Body of pancreas (tissue), 4 donors: ENCODE measurements around the gene VNN1. TPM values are rescaled to one million over a fixed set of nuclear protein-coding genes. Genes with fewer than 3 reads are reported as not detected.

Source experiments
- ATAC-seq: fragments of 150-250 bp; one replicate; pipeline ENCODE4 v1.9.1; 2016
- DNase-seq, 4 donors: peaks; one replicate each; pipeline ENCODE4 v3.0.0-alpha.2; 2019
- H3K27ac ChIP-seq, 4 donors: fragments of 200-600 bp; sonication (generic); 1 replicate in 3 of 4; 2 replicates in 1 of 4; pipeline versions ENCODE4 v1.5.1 to v1.6.1; 2016 to 2019; ENCODE audit warnings: mild to moderate bottlenecking in 1 of 4, mixed read lengths in 1 of 4, moderate library complexity in 1 of 4
- H3K27me3 ChIP-seq, 2 donors: fragments of 200-600 bp; sonication (generic); one replicate each; pipeline ENCODE4 v1.6.0; 2016; ENCODE audit warnings: mild to moderate bottlenecking in 1 of 2
- H3K36me3 ChIP-seq, 2 donors: fragments of 200-600 bp; sonication (generic); replicated peaks in 1 of 2; 2 replicates each; pipeline ENCODE4 v1.5.1; 2016; ENCODE audit warnings: low read depth in 2 of 2; ENCODE audit not compliant: insufficient read depth in 1 of 2
- H3K4me1 ChIP-seq: fragments of 200-600 bp; sonication (generic); one replicate; pipeline ENCODE4 v1.6.0; 2016
- H3K4me3 ChIP-seq, 2 donors: fragments of 200-600 bp; sonication (generic); 1 replicate in 1 of 2; 2 replicates in 1 of 2; pipeline ENCODE4 v1.5.1; 2016 to 2019
- H3K9me3 ChIP-seq, 3 donors: fragments of 200-600 bp; sonication (generic); 1 replicate in 2 of 3; 2 replicates in 1 of 3; pipeline ENCODE4 v1.5.1; 2016
- POLR2A ChIP-seq, 3 donors: fragments of 450-650 bp; IDR thresholded peaks; one replicate each; pipeline ENCODE4 v1.6.1; 2016; ENCODE audit warnings: antibody characterized with exemption in 3 of 3, mild to moderate bottlenecking in 2 of 3
- WGBS, 2 donors: methylation state at CpG; one replicate each; pipeline ENCODE4 v1.1.5; 2017; 5-methylcytosine and 5-hydroxymethylcytosine counted together
- intact Hi-C: fragments of 100-400 bp; cut with DNase I; formaldehyde crosslinking; loops from one replicate; pipeline ENCODE4 v1.15.1; 2023
- total RNA-seq, 2 donors: library from RNA; depleted of rRNA; stranded (reverse); fragments of >200 nt; gene quantifications; one replicate each; pipeline ENCODE4 v1.1.0, GENCODE V29; 2016
- TF ChIP-seq, protein P1 (sequence below), 7 experiments: fragments of 450-650 bp in 4 of 7; fragments of 200-600 bp in 3 of 7; sonication (generic) in 3 of 7; IDR thresholded peaks; one replicate each; pipeline ENCODE4 v1.5.1; 2016 to 2019; ENCODE audit warnings: antibody characterized with exemption in 7 of 7

VNN1 gene
- total RNA-seq, 2 donors from 2014 or later, result 1.3 TPM; not detected in 1

DNA sequence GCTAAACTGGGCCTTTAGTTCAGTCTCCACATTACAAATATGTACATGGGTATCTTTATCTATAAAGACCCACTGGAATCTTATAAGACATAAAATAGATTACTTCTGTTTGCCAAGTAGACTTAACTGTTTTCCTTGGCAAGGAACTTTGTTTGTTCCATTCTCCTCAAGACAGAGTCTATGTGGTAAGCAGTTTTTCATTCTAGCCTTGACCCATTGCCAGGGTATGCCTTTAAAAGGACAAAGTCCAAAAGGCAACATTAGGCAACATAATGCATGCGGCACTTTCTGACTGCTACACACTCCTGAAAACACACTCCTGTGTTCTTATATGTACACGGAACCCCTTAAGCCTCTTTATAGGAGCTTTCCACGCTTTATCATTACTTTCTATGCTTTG, 20.4 kb downstream of the VNN1 start:
- no peaks in the 10 kb centered on the region for H3K36me3 ChIP-seq
- TF ChIP-seq, protein P1, sequence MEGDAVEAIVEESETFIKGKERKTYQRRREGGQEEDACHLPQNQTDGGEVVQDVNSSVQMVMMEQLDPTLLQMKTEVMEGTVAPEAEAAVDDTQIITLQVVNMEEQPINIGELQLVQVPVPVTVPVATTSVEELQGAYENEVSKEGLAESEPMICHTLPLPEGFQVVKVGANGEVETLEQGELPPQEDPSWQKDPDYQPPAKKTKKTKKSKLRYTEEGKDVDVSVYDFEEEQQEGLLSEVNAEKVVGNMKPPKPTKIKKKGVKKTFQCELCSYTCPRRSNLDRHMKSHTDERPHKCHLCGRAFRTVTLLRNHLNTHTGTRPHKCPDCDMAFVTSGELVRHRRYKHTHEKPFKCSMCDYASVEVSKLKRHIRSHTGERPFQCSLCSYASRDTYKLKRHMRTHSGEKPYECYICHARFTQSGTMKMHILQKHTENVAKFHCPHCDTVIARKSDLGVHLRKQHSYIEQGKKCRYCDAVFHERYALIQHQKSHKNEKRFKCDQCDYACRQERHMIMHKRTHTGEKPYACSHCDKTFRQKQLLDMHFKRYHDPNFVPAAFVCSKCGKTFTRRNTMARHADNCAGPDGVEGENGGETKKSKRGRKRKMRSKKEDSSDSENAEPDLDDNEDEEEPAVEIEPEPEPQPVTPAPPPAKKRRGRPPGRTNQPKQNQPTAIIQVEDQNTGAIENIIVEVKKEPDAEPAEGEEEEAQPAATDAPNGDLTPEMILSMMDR (IDR thresholded peaks at IDR 0.05), result no peak
- TF ChIP-seq POLR2A (IDR thresholded peaks at IDR 0.05), result no peak
- H3K4me3 ChIP-seq, result no peak overlapping the region
- peak; percentile 56 for ATAC-seq
- 61 to 74% methylated on average over 3 of the region's 3 CpGs for WGBS, 2 donors
- DNase-seq, result peak in 2 of 4 donors; percentile 8 to 12
- H3K4me1 ChIP-seq, result peaks cover 10% of the 10 kb centered on the region
- H3K27ac ChIP-seq, result no peak overlapping the region
- intact Hi-C loops, result no loop called here
- no peaks in the 10 kb centered on the region for H3K27me3 ChIP-seq
- no peaks in the 10 kb centered on the region for H3K9me3 ChIP-seq

DNA sequence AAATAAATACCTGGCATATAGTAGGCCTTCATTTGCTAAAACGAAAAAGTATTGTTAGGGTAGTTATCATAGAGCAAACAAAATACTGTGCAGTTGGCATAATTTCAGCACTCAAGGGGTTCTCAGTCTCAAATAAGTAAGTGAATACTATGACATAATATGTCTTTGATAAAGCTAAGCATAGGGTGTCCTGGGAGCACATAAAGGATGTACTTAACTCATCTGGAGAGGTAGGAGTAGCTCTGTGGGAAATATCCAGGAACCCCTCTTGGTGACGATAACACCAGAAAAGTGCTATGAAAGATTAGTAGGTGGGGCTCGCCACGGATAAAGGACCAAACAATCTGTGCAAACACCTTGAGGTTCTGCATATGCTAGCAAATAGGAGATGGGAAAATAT, 23.2 kb downstream of the VNN1 start:
- H3K27me3 ChIP-seq, result no peaks in the 10 kb centered on the region
- 52 to 60% methylated on average over 4 of the region's 4 CpGs for WGBS, 2 donors
- ATAC-seq (no peak), DNase-seq (no peak)
- H3K4me1 ChIP-seq, result peaks cover 10% of the 10 kb centered on the region
- no peak overlapping the region for H3K4me3 ChIP-seq
- no peak overlapping the region for H3K27ac ChIP-seq
- no peaks in the 10 kb centered on the region for H3K36me3 ChIP-seq
- TF ChIP-seq, protein P1 (IDR thresholded peaks at IDR 0.05), result no peak
- no peak for TF ChIP-seq POLR2A (IDR thresholded peaks at IDR 0.05)
- intact Hi-C loops, result no loop called here
- H3K9me3 ChIP-seq, result no peaks in the 10 kb centered on the region

DNA sequence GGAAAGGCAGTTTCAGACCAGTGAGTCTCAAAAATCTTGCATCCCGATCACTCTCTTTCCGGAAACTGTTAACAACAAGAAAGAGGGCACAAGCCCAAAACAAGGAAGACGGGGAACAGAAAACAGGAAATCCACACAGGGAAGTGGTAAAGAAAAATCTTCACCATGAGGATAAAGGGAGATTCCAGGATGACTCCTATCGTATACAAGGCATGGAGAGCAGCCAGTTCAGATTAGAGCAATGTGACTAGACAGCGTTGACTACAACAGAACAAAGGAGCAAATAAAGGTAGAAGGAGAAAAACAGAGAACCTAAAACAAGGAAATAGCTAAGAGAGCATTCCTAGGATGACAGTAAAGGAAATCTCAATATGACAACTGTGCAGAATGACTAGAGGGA, 26.5 kb downstream of the VNN1 start:
- no peaks in the 10 kb centered on the region for H3K27me3 ChIP-seq
- WGBS, 2 donors, result 51 to 62% methylated on average over 5 of the region's 5 CpGs
- H3K36me3 ChIP-seq, result no peaks in the 10 kb centered on the region
- H3K4me1 ChIP-seq, result peaks cover 1% of the 10 kb centered on the region
- TF ChIP-seq, protein P1 (IDR thresholded peaks at IDR 0.05), result no peak
- no peak for TF ChIP-seq POLR2A (IDR thresholded peaks at IDR 0.05)
- peak overlapping the region in 1 of 4 donors; percentile 44 for H3K27ac ChIP-seq
- ATAC-seq (peak; percentile 59), DNase-seq (peak in 1 of 4 donors; percentile 8)
- no peaks in the 10 kb centered on the region for H3K9me3 ChIP-seq
- no peak overlapping the region for H3K4me3 ChIP-seq
- intact Hi-C loops, result no loop called here

DNA sequence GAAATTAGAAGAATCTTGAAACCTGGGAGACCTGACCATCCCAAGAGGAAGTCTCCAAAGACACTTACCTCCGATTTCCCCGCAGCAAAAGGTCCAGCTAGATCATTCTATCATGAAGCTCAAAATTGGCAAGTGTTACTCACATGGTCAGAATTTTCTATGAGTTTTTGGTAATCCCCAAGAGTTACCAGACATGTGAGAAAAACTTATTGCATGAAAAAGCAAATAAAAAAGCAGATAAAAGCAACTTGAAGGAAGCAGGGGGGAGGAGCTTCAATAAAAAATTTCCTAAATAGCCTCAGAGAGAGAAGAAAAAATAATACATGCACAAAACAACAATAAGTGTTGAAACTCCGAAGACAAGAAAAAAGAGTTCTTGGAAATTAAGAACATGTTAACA, 27.3 kb downstream of the VNN1 start:
- Histone ChIP-seq H3K27ac (peak overlapping the region in 1 of 4 donors; percentile 44), H3K4me1 (no peaks in the 10 kb centered on the region), H3K27me3 (no peaks in the 10 kb centered on the region), H3K36me3 (no peaks in the 10 kb centered on the region), H3K9me3 (no peaks in the 10 kb centered on the region), H3K4me3 (no peak overlapping the region)
- TF ChIP-seq, protein P1 (IDR thresholded peaks at IDR 0.05), result no peak
- no peak for TF ChIP-seq POLR2A (IDR thresholded peaks at IDR 0.05)
- ATAC-seq (no peak), DNase-seq (no peak)
- 87 to 92% methylated on average over 3 of the region's 3 CpGs for WGBS, 2 donors
- intact Hi-C loops, result no loop called here

- TF ChIP-seq POLR2A (IDR thresholded peaks at IDR 0.05), result no peak
- TF ChIP-seq, protein P1 (IDR thresholded peaks at IDR 0.05), result no peak
- ATAC-seq, result no peak
- Histone ChIP-seq H3K9me3 (no peaks in the 10 kb centered on the region), H3K4me1 (no peaks in the 10 kb centered on the region), H3K36me3 (no peaks in the 10 kb centered on the region), H3K4me3 (no peak overlapping the region), H3K27ac (no peak overlapping the region), H3K27me3 (no peaks in the 10 kb centered on the region)
- DNase-seq, result no peak
- 77 to 84% methylated on average over 3 of the region's 3 CpGs for WGBS, 2 donors
- intact Hi-C loops, result no loop called here
Observed at GRCh38 chr6:132685009-132685408, 28.8 kb downstream of the VNN1 start.
